Ovary (tissue), 9 donors: ENCODE measurements around the gene ZNF346. TPM values are rescaled to one million over a fixed set of nuclear protein-coding genes. Genes with fewer than 3 reads are reported as not detected.
A peak's percentile ranks its signal among the peaks of the same experiment; 100 is the strongest.
"Not testable (repeated sequence)": the region's sequence is repeated elsewhere in the genome, so short reads cannot be mapped to it uniquely, and the experiment has no call there.

Experiments
- DNase-seq, 5 donors: peaks; one replicate each; pipeline ENCODE4 v3.0.0-alpha.2; 2019 to 2020
- H3K27ac ChIP-seq, 2 donors: fragments of 200-600 bp; one replicate each; pipeline versions ENCODE4 v1.5.1 to v1.8.0; 2019 to 2022
- H3K27me3 ChIP-seq: fragments of 200-600 bp; one replicate; pipeline ENCODE4 v1.8.0; 2022
- H3K36me3 ChIP-seq: fragments of 200-600 bp; sonication (generic); one replicate; pipeline ENCODE4 v1.5.1; 2019
- H3K4me1 ChIP-seq: one replicate; pipeline ENCODE4 v1.8.1; 2013; ENCODE audit warnings: mild to moderate bottlenecking, moderate library complexity; ENCODE audit not compliant: insufficient read depth
- H3K4me3 ChIP-seq: fragments of 200-600 bp; sonication (generic); one replicate; pipeline ENCODE4 v1.5.1; 2017
- H3K9me3 ChIP-seq, 2 donors: fragments of 200-600 bp in 1 of 2; sonication (generic) in 1 of 2; one replicate each; pipeline versions ENCODE4 v1.5.1 to v1.8.1; 2013 to 2019; ENCODE audit warnings: mild to moderate bottlenecking in 1 of 2, moderate library complexity in 1 of 2
- CTCF ChIP-seq, 3 donors: fragments of 450-650 bp in 2 of 3; fragments of 200-600 bp in 1 of 3; IDR thresholded peaks; one replicate each; pipeline versions ENCODE4 v1.5.1 to v1.8.0; 2016 to 2022; ENCODE audit warnings: antibody characterized with exemption in 3 of 3, mild to moderate bottlenecking in 1 of 3
- EP300 ChIP-seq: sonication (generic); formaldehyde crosslinking; IDR thresholded peaks from one replicate; pipeline ENCODE4 v1.6.1; 2017; ENCODE audit warnings: antibody characterized with exemption
- POLR2A ChIP-seq: fragments of 450-650 bp; IDR thresholded peaks from one replicate; pipeline ENCODE4 v1.6.1; 2017; ENCODE audit warnings: antibody characterized with exemption, mild to moderate bottlenecking, moderate library complexity
- WGBS, 3 donors: extraction: QIAGEN DNeasy Blood & Tissue Kit in 1 of 3; methylation state at CpG; one replicate each; pipeline versions ENCODE4 v1.1.5 to v1.1.7; 2013 to 2017; 5-methylcytosine and 5-hydroxymethylcytosine counted together
- intact Hi-C, 4 donors: fragments of 100-400 bp; cut with DNase I; formaldehyde crosslinking; loops; one replicate each; pipeline versions ENCODE4 v1.11.0 to v1.15.1; 2022 to 2023
- polyA plus RNA-seq, 2 donors: library from polyadenylated mRNA; stranded (reverse); fragments of 200-250 nt in 1 of 2; fragments of 350-450 nt in 1 of 2; fragmentation: Illumina TruSeq in 1 of 2; extraction: RNeasy Lipid Tissue Mini Kit (QIAGEN cat#74804) in 1 of 2; gene quantifications; one replicate each; pipeline ENCODE4 v1.2.3, GENCODE V29; 2013 to 2014
- total RNA-seq, 7 donors: library from RNA; depleted of rRNA in 2 of 7; stranded (reverse); fragments of >200 nt in 2 of 7; fragmentation: NEBNext Ultra II Directional in 3 of 7; extraction: Animal tissue kit (Norgen Biotek cat#: 25700) in 3 of 7; gene quantifications; one replicate each; pipeline versions ENCODE4 v1.1.0 to v1.2.4, GENCODE V29; 2016 to 2023
- donor health status: DM: no; HTN: no; CAD: no; lungs with moderate emphysema.
- donor health status: DM: no; HTN: no; CAD: no.
- donor health status: Bipolar disorder and iron deficiency.
- donor health status: DM: yes; HTN: yes; CAD: no.
- donor health status: DM: no; HTN: no; CAD: no.
- donor health status: DM: yes; HTN: yes; CAD: no.

Gene ZNF346
- total and polyA plus RNA-seq, 9 donors: 15.2 to 27.7 (median 24.2) TPM

- Histone ChIP-seq H3K27ac (no peak overlapping the region), H3K9me3 (no peaks in the 10 kb centered on the region), H3K4me1 (no peaks in the 10 kb centered on the region), H3K4me3 (no peak overlapping the region), H3K36me3 (no peaks in the 10 kb centered on the region), H3K27me3 (no peaks in the 10 kb centered on the region)
- TF ChIP-seq CTCF (IDR thresholded peaks at IDR 0.05) (no peak), POLR2A (no peak), EP300 (no peak)
- intact Hi-C loops: no loop called here
- 86 to 92% (median 87%) methylated on average over 2 of the region's 2 CpGs for WGBS, 3 donors
- DNase-seq: no peak
Observed at GRCh38 chr5:176985516-176985915, 37.0 kb upstream of the ZNF346 start.

- no peak overlapping the region for H3K4me3 ChIP-seq
- no peak for TF ChIP-seq CTCF (IDR thresholded peaks at IDR 0.05)
- TF ChIP-seq POLR2A: no peak
- no peak for TF ChIP-seq EP300
- H3K36me3 ChIP-seq: no peaks in the 10 kb centered on the region
- intact Hi-C loops: no loop called here
- H3K9me3 ChIP-seq: no peaks in the 10 kb centered on the region
- DNase-seq: no peak
- H3K27me3 ChIP-seq: no peaks in the 10 kb centered on the region
- H3K27ac ChIP-seq: no peak overlapping the region
- 97 to 100% (median 100%) methylated on average over 2 of the region's 2 CpGs for WGBS, 3 donors
- no peaks in the 10 kb centered on the region for H3K4me1 ChIP-seq
Observed at GRCh38 chr5:176986280-176986679, 36.2 kb upstream of the ZNF346 start.

- no peak for DNase-seq
- Histone ChIP-seq H3K4me1 (no peaks in the 10 kb centered on the region), H3K9me3 (no peaks in the 10 kb centered on the region), H3K27me3 (no peaks in the 10 kb centered on the region), H3K27ac (no peak overlapping the region), H3K36me3 (no peaks in the 10 kb centered on the region), H3K4me3 (no peak overlapping the region)
- TF ChIP-seq POLR2A (no peak), EP300 (no peak), CTCF (IDR thresholded peaks at IDR 0.05) (no peak)
- intact Hi-C loops: no loop called here
- WGBS, 3 donors: 86 to 95% (median 91%) methylated on average over 3 of the region's 3 CpGs
Observed at GRCh38 chr5:176987583-176987982, 34.9 kb upstream of the ZNF346 start.

- H3K9me3 ChIP-seq, H3K36me3 ChIP-seq, H3K27ac ChIP-seq, H3K4me1 ChIP-seq, H3K4me3 ChIP-seq, intact Hi-C loops, H3K27me3 ChIP-seq, DNase-seq: not testable (repeated sequence)
- WGBS, 3 donors: 88 to 92% (median 90%) methylated on average over 3 of the region's 3 CpGs
Observed at GRCh38 chr5:176993081-176993480, 29.4 kb upstream of the ZNF346 start.

GRCh38 chr5:176994460-176995121 is 27.9 kb upstream of the ZNF346 start:
- peak in 4 of 5 donors; percentile 35 to 67 (median 37) for DNase-seq
- Histone ChIP-seq H3K4me1 (peaks cover 1% of the 10 kb centered on the region), H3K27ac (peak overlapping the region in 1 of 2 donors; percentile 24), H3K9me3 (no peaks in the 10 kb centered on the region), H3K36me3 (no peaks in the 10 kb centered on the region), H3K4me3 (no peak overlapping the region), H3K27me3 (no peaks in the 10 kb centered on the region)
- TF ChIP-seq EP300: no peak
- TF ChIP-seq CTCF (IDR thresholded peaks at IDR 0.05): no peak
- TF ChIP-seq POLR2A: no peak
- intact Hi-C loops: no loop called here
- 26 to 46% (median 28%) methylated on average over 7 of the region's 7 CpGs for WGBS, 3 donors
